Spleen (tissue), 11 donors: ENCODE data around the gene SYCP2. TPM values are rescaled to one million over a fixed set of nuclear protein-coding genes. Genes with fewer than 3 reads are reported as not detected.
A peak's percentile ranks its signal among the peaks of the same experiment; 100 is the strongest.

Experiments used
- DNase-seq: peaks from one replicate; pipeline ENCODE4 v3.0.0-alpha.2; 2020
- H3K27ac ChIP-seq, 8 donors: fragments of 200-600 bp; sonication (generic) in 7 of 8; 1 replicate in 4 of 8; 2 replicates in 4 of 8; pipeline versions ENCODE4 v1.5.0 to v1.8.0; 2016 to 2021; ENCODE audit warnings: inconsistent platforms in 4 of 8, mild to moderate bottlenecking in 4 of 8, moderate library complexity in 1 of 8
- H3K27me3 ChIP-seq, 7 donors: fragments of 200-600 bp; sonication (generic) in 6 of 7; replicated peaks in 1 of 7; 1 replicate in 4 of 7; 2 replicates in 3 of 7; pipeline versions ENCODE4 v1.5.0 to v1.8.0; 2016 to 2021; ENCODE audit warnings: inconsistent platforms in 3 of 7, mild to moderate bottlenecking in 1 of 7
- H3K36me3 ChIP-seq, 6 donors: fragments of 200-600 bp; sonication (generic) in 5 of 6; 1 replicate in 4 of 6; 2 replicates in 2 of 6; pipeline versions ENCODE4 v1.5.0 to v1.8.0; 2016 to 2021; ENCODE audit warnings: inconsistent platforms in 2 of 6
- H3K4me1 ChIP-seq, 6 donors: fragments of 200-600 bp; sonication (generic) in 5 of 6; 1 replicate in 3 of 6; 2 replicates in 3 of 6; pipeline versions ENCODE4 v1.5.0 to v1.8.0; 2016 to 2021; ENCODE audit warnings: inconsistent platforms in 3 of 6
- H3K4me3 ChIP-seq, 8 donors: fragments of 200-600 bp; sonication (generic) in 7 of 8; 1 replicate in 4 of 8; 2 replicates in 4 of 8; pipeline versions ENCODE4 v1.5.0 to v1.8.0; 2016 to 2021; ENCODE audit warnings: inconsistent platforms in 4 of 8, mild to moderate bottlenecking in 4 of 8, moderate library complexity in 2 of 8
- H3K9me3 ChIP-seq, 8 donors: fragments of 200-600 bp; sonication (generic) in 7 of 8; 1 replicate in 4 of 8; 2 replicates in 4 of 8; pipeline versions ENCODE4 v1.5.0 to v1.8.0; 2016 to 2021; ENCODE audit warnings: inconsistent platforms in 4 of 8
- CTCF ChIP-seq, 11 experiments: fragments of 200-600 bp in 7 of 11; fragments of 450-650 bp in 4 of 11; sonication (generic) in 4 of 11; IDR thresholded peaks in 8 of 11; conservative IDR thresholded peaks in 3 of 11; 1 replicate in 7 of 11; 2 replicates in 4 of 11; pipeline versions ENCODE4 v1.4.0 to v1.8.0; 2016 to 2021; ENCODE audit warnings: antibody characterized with exemption in 11 of 11, inconsistent platforms in 4 of 11, mild to moderate bottlenecking in 1 of 11
- POLR2A ChIP-seq, 3 donors: fragments of 450-650 bp; IDR thresholded peaks; one replicate each; pipeline ENCODE4 v1.5.1; 2017; ENCODE audit warnings: antibody characterized with exemption in 3 of 3, mild to moderate bottlenecking in 1 of 3
- POLR2AphosphoS5 ChIP-seq, 3 donors: sonication (generic); formaldehyde crosslinking; IDR thresholded peaks; one replicate each; pipeline ENCODE4 v1.5.1; 2017; ENCODE audit warnings: antibody characterized with exemption in 3 of 3
- WGBS, 5 donors: extraction: QIAGEN DNeasy Blood & Tissue Kit in 3 of 5; methylation state at CpG; one replicate each; pipeline versions ENCODE4 v1.1.5 to v1.1.7; 2013 to 2018; 5-methylcytosine and 5-hydroxymethylcytosine counted together
- intact Hi-C: fragments of 100-400 bp; cut with DNase I; formaldehyde crosslinking; loops from one replicate; pipeline ENCODE4 v1.15.0; 2023; ENCODE audit warnings: low total_unique reads
- polyA plus RNA-seq, 3 donors: library from polyadenylated mRNA; stranded (reverse); fragments of 200-250 nt; gene quantifications; one replicate each; pipeline ENCODE4 v1.2.1, GENCODE V29; 2013
- total RNA-seq, 7 donors: library from RNA; depleted of rRNA in 3 of 7; stranded (reverse); fragments of >200 nt in 3 of 7; fragmentation: NEBNext Ultra II Directional in 4 of 7; extraction: Animal tissue kit (Norgen Biotek cat#: 25700) in 4 of 7; gene quantifications; one replicate each; pipeline versions ENCODE4 v1.1.0 to v1.2.1, GENCODE V29; 2016 to 2021
- donor health status: healthy with polysubstance abuse.
- donor health status: DM: no; HTN: no; CAD: no; lungs with moderate emphysema.
- donor health status: DM: no; HTN: no; CAD: no.
- donor health status: Bipolar disorder and iron deficiency.
- donor health status: healthy.
- donor health status: DM: no; HTN: no; CAD: no.
- donor health status: DM: yes; HTN: yes; CAD: no.

Gene SYCP2
- total and polyA plus RNA-seq, 10 donors, result 1.5 to 9.1 (median 4.9) TPM

GRCh38 chr20:59850018-59850641 is 83.3 kb downstream of the SYCP2 start:
- TF ChIP-seq CTCF (IDR thresholded peaks at IDR 0.05 in 8 of 11, conservative IDR thresholded peaks at IDR 0.05 in 3 of 11), result peak in 10 of 11 experiments; percentile 16 to 78 (median 58)
- no peak for TF ChIP-seq POLR2AphosphoS5 (IDR thresholded peaks at IDR 0.05)
- no peak for TF ChIP-seq POLR2A (IDR thresholded peaks at IDR 0.05)
- H3K4me1 ChIP-seq, result no peaks in the 10 kb centered on the region
- no peaks in the 10 kb centered on the region for H3K27me3 ChIP-seq
- DNase-seq, result no peak
- no peaks in the 10 kb centered on the region for H3K9me3 ChIP-seq
- no peak overlapping the region for H3K27ac ChIP-seq
- H3K36me3 ChIP-seq, result peaks cover 0 to 6% (median 0%) of the 10 kb centered on the region in 6 donors
- H3K4me3 ChIP-seq, result no peak overlapping the region
- intact Hi-C loops, result loop anchor here (5.0 kb wide), 1 partner anchor 63 kb away; no protein-coding TSS in a partner anchor
- WGBS, 5 donors, result 62 to 66% (median 65%) methylated on average over 7 of the region's 7 CpGs

GRCh38 chr20:59848182-59848581 is 85.3 kb downstream of the SYCP2 start:
- WGBS, 5 donors, result 75 to 89% (median 86%) methylated on average over 2 of the region's 2 CpGs

GRCh38 chr20:59845472-59845871 is 88.0 kb downstream of the SYCP2 start:
- Histone ChIP-seq H3K4me3 (no peak overlapping the region), H3K27me3 (peaks cover 0 to under 1% (median 0%) of the 10 kb centered on the region in 7 donors), H3K4me1 (no peaks in the 10 kb centered on the region), H3K36me3 (no peaks in the 10 kb centered on the region), H3K9me3 (no peaks in the 10 kb centered on the region), H3K27ac (no peak overlapping the region)
- no peak for DNase-seq
- TF ChIP-seq POLR2AphosphoS5 (IDR thresholded peaks at IDR 0.05) (no peak), POLR2A (IDR thresholded peaks at IDR 0.05) (no peak), CTCF (IDR thresholded peaks at IDR 0.05 in 8 of 11, conservative IDR thresholded peaks at IDR 0.05 in 3 of 11) (no peak)
- WGBS, 5 donors, result 84 to 90% (median 88%) methylated on average over 3 of the region's 3 CpGs
- intact Hi-C loops, result no loop called here

More at GRCh38 chr20:59848182-59848581, 85.3 kb downstream of the SYCP2 start:
- Histone ChIP-seq H3K9me3 (no peaks in the 10 kb centered on the region), H3K27me3 (no peaks in the 10 kb centered on the region), H3K4me3 (no peak overlapping the region), H3K36me3 (no peaks in the 10 kb centered on the region), H3K27ac (no peak overlapping the region), H3K4me1 (no peaks in the 10 kb centered on the region)
- intact Hi-C loops, result no loop called here
- no peak for TF ChIP-seq POLR2A (IDR thresholded peaks at IDR 0.05)
- no peak for TF ChIP-seq POLR2AphosphoS5 (IDR thresholded peaks at IDR 0.05)
- TF ChIP-seq CTCF (IDR thresholded peaks at IDR 0.05 in 8 of 11, conservative IDR thresholded peaks at IDR 0.05 in 3 of 11), result no peak
- DNase-seq, result no peak

GRCh38 chr20:59839400-59839799 is 94.0 kb downstream of the SYCP2 start:
- intact Hi-C loops, result no loop called here

More at GRCh38 chr20:59839400-59839799, 94.0 kb downstream of the SYCP2 start:
- Histone ChIP-seq H3K27me3 (peaks cover 0 to 49% (median 0%) of the 10 kb centered on the region in 7 donors), H3K27ac (no peak overlapping the region), H3K4me3 (no peak overlapping the region), H3K4me1 (peaks cover 4 to 33% (median 17%) of the 10 kb centered on the region in 6 donors), H3K9me3 (no peaks in the 10 kb centered on the region), H3K36me3 (no peaks in the 10 kb centered on the region)
- DNase-seq, result no peak
- no peak for TF ChIP-seq CTCF (IDR thresholded peaks at IDR 0.05 in 8 of 11, conservative IDR thresholded peaks at IDR 0.05 in 3 of 11)
- no peak for TF ChIP-seq POLR2A (IDR thresholded peaks at IDR 0.05)
- no peak for TF ChIP-seq POLR2AphosphoS5 (IDR thresholded peaks at IDR 0.05)
- WGBS, 5 donors, result 57 to 88% (median 72%) methylated on average over 5 of the region's 5 CpGs
